Upper lobe of right lung (tissue), 1 donor: ENCODE measurements around the gene E2F3. TPM values are rescaled to one million over a fixed set of nuclear protein-coding genes. Genes with fewer than 3 reads are reported as not detected.

ENCODE experiments used
- ATAC-seq: fragments of 200-7000 bp; cut with Tn5 transposase; one replicate; pipeline ENCODE4 v1.9.1; 2020; ENCODE audit warnings: mild to moderate bottlenecking, moderate library complexity
- DNase-seq: peaks from one replicate; pipeline ENCODE4 v3.0.0-alpha.2; 2020
- H3K27ac ChIP-seq: fragments of 200-600 bp; one replicate; pipeline ENCODE4 v1.8.0; 2022
- H3K27me3 ChIP-seq: fragments of 200-600 bp; one replicate; pipeline ENCODE4 v1.8.0; 2022; ENCODE audit warnings: mild to moderate bottlenecking
- H3K36me3 ChIP-seq: fragments of 200-600 bp; one replicate; pipeline ENCODE4 v1.8.0; 2022
- H3K4me1 ChIP-seq: fragments of 200-600 bp; one replicate; pipeline ENCODE4 v1.8.0; 2022
- H3K4me3 ChIP-seq: fragments of 200-600 bp; one replicate; pipeline ENCODE4 v1.8.0; 2022; ENCODE audit warnings: mild to moderate bottlenecking
- H3K9me3 ChIP-seq: fragments of 200-600 bp; one replicate; pipeline ENCODE4 v1.8.0; 2022
- CTCF ChIP-seq: fragments of 200-600 bp; IDR thresholded peaks from one replicate; pipeline ENCODE4 v1.8.0; 2022; ENCODE audit warnings: antibody characterized with exemption
- intact Hi-C: fragments of 100-400 bp; cut with DNase I; formaldehyde crosslinking; loops from one replicate; pipeline ENCODE4 v1.11.0; 2022
- total RNA-seq: library from RNA; stranded (reverse); fragmentation: NEBNext Ultra II Directional; extraction: Animal tissue kit (Norgen Biotek cat#: 25700); gene quantifications from one replicate; pipeline ENCODE4 v1.2.1, GENCODE V29; 2021
- donor health status: DM: no; HTN: yes; CAD: no; lungs with severe emphysema.

The E2F3 gene
- total RNA-seq, 1 donor from 2014 or later = 7.8 TPM

GRCh38 chr6:20370393-20370792 lies 31.3 kb upstream of the E2F3 start:
- DNase-seq = no peak
- H3K36me3 ChIP-seq = no peaks in the 10 kb centered on the region
- TF ChIP-seq CTCF = no peak
- no peak overlapping the region for H3K27ac ChIP-seq
- no peaks in the 10 kb centered on the region for H3K27me3 ChIP-seq
- no peaks in the 10 kb centered on the region for H3K4me1 ChIP-seq
- no peak for ATAC-seq
- H3K9me3 ChIP-seq = no peaks in the 10 kb centered on the region
- intact Hi-C loops = no loop called here
- H3K4me3 ChIP-seq = no peak overlapping the region

GRCh38 chr6:20370801-20371200 lies 30.9 kb upstream of the E2F3 start:
- Histone ChIP-seq H3K27ac (no peak overlapping the region), H3K27me3 (no peaks in the 10 kb centered on the region), H3K9me3 (no peaks in the 10 kb centered on the region), H3K4me3 (no peak overlapping the region), H3K4me1 (no peaks in the 10 kb centered on the region), H3K36me3 (no peaks in the 10 kb centered on the region)
- ATAC-seq (no peak), DNase-seq (no peak)
- intact Hi-C loops = no loop called here
- TF ChIP-seq CTCF = no peak

- intact Hi-C loops = no loop called here
- ATAC-seq (no peak), DNase-seq (no peak)
- no peaks in the 10 kb centered on the region for H3K36me3 ChIP-seq
- no peak overlapping the region for H3K27ac ChIP-seq
- no peaks in the 10 kb centered on the region for H3K4me1 ChIP-seq
- H3K27me3 ChIP-seq = no peaks in the 10 kb centered on the region
- no peak for TF ChIP-seq CTCF
- H3K9me3 ChIP-seq = no peaks in the 10 kb centered on the region
- no peak overlapping the region for H3K4me3 ChIP-seq
Measured at GRCh38 chr6:20375436-20375835, 26.2 kb upstream of the E2F3 start.

- H3K36me3 ChIP-seq = no peaks in the 10 kb centered on the region
- no peaks in the 10 kb centered on the region for H3K4me1 ChIP-seq
- H3K27me3 ChIP-seq = no peaks in the 10 kb centered on the region
- no peaks in the 10 kb centered on the region for H3K9me3 ChIP-seq
- intact Hi-C loops = no loop called here
- no peak overlapping the region for H3K27ac ChIP-seq
- DNase-seq = no peak
- H3K4me3 ChIP-seq = no peak overlapping the region
- no peak for ATAC-seq
- no peak for TF ChIP-seq CTCF
Measured at GRCh38 chr6:20377623-20378265, 23.9 kb upstream of the E2F3 start.

GRCh38 chr6:20379231-20379630 lies 22.4 kb upstream of the E2F3 start:
- H3K9me3 ChIP-seq = no peaks in the 10 kb centered on the region
- no peak overlapping the region for H3K4me3 ChIP-seq
- ATAC-seq (no peak), DNase-seq (no peak)
- no peak overlapping the region for H3K27ac ChIP-seq
- TF ChIP-seq CTCF = no peak
- H3K4me1 ChIP-seq = no peaks in the 10 kb centered on the region
- intact Hi-C loops = no loop called here
- H3K36me3 ChIP-seq = no peaks in the 10 kb centered on the region
- H3K27me3 ChIP-seq = no peaks in the 10 kb centered on the region

- no peak for ATAC-seq
- Histone ChIP-seq H3K27me3 (no peaks in the 10 kb centered on the region), H3K36me3 (no peaks in the 10 kb centered on the region), H3K9me3 (no peaks in the 10 kb centered on the region), H3K4me1 (no peaks in the 10 kb centered on the region), H3K4me3 (no peak overlapping the region), H3K27ac (no peak overlapping the region)
- DNase-seq = no peak
- intact Hi-C loops = no loop called here
- TF ChIP-seq CTCF = no peak
Measured at GRCh38 chr6:20386218-20386617, 15.5 kb upstream of the E2F3 start.
